Umbilical cord (tissue), 2 donors: ENCODE measurements around the gene LGALS3BP. TPM values are rescaled to one million over a fixed set of nuclear protein-coding genes. Genes with fewer than 3 reads are reported as not detected.
A peak's percentile ranks its signal among the peaks of the same experiment; 100 is the strongest.
"Not testable (repeated sequence)": the region's sequence is repeated elsewhere in the genome, so short reads cannot be mapped to it uniquely, and the experiment has no call there.

ENCODE experiments used
- DNase-seq: peaks from one replicate; pipeline ENCODE4 v3.0.0-alpha.2; 2015; ENCODE audit warnings: low spot score
- total RNA-seq: library from RNA; depleted of rRNA; stranded (reverse); fragments of >200 nt; gene quantifications from one replicate; pipeline ENCODE4 v1.2.3, GENCODE V29; 2014; ENCODE audit warnings: low replicate concordance; ENCODE audit not compliant: insufficient read depth

LGALS3BP gene
- total RNA-seq, 1 donor from 2014 or later, result 202 TPM

DNA sequence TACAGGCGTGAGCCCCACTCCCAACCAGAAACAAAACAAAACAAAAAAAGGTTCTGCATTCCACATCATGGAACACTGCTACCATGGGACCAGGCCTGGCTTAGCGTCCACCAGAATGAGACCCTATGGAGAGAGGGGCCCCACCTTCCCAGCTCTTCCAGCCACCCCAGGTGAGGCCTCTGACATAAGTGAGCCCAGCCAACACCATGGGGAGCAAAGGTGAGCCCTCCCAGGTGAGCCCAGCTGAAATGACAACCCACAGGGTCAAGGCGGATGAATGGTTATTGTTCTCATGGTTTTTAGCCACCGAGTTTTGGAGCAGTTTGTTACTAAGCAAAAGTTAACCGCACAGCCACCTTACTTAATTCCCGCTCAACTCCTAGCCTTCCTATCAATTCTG, 16.3 kb downstream of the LGALS3BP start:
- no peak for DNase-seq

DNA sequence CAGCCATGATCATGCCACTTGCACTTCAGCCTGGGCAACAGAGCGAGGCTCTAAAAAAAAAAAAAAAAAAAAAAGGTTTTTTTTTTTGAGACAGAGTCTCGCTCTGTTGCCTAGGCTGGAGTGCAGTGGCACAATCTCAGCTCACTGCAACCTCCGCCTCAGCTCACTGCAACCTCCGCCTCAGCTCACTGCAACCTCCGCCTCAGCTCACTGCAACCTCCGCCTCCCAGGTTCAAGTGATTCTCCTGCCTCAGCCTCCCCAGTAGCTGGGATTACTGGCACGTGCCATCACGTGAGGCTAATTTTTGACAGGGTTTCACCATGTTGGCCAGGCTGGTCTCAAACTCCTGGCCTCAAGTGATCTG, 16.8 kb downstream of the LGALS3BP start:
- DNase-seq, result not testable (repeated sequence)

DNA sequence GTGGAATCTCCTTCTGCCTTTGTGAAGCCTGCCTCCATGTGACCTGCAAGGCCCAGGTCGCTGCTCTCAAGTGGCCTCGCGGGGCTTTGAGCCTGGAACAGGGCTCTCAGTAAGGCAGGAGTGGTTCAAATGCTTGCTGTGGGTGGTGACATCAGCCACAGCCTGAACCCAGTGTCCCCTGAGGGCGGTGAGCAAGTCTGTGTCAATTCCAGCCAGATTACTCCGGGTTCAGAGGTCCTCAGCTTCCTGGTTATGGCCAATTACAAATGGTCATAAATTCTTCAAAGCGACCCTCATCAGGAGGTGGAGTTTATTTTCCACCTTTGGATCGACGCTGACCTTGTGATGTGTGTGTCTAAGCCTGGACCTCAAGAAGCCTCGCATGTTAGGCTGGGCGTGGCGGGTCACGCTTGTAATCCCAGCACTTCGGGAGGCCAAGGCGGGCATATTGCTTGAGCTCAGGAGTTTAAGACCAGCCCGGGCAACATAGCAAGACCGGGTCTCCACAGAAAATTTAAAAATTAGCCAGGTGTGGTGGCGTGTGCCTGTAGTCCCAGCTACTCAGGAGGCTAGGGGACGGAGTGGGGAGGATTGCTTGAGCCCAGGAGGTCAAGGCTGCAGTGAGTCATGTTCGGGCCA, 17.3 kb downstream of the LGALS3BP start:
- DNase-seq, result no peak

DNA sequence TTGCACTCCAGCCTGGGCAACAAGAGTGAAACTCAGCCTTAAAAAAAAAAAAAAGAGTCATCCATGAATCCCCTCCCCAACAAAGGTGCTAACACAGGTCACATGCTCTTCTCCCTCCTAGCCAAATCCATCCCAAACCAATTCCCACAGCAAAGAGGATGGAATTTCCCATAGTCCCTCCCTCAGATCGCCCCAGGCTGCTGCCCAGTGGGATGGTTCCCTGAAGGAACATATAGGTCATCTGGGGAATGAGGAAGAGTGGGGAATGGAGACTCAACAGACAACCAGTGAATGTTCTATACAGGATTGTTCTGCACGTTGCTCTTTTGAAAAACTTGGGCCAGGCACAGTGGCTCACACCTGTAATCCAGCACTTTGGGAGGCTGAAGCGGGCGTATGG, 18.2 kb downstream of the LGALS3BP start:
- DNase-seq, result no peak

DNA sequence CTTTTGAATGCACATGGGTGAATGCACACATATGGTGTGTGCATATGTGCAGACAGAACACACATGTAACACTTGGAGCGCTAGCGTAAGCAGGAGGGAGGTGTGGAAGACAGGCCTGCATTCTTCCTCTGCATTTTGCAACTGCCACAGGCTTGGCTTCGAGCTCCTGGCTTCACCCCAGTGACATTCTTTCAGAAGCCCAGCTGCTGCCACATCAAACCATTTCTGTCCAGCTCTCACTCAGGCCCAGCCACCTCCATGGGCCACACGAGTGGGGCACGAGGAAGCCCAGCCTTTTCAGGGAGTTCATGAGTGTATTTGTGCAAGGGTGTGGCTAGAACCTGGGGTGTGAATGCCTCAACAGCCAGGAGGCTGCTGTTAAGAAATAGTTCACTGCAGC, 18.8 kb downstream of the LGALS3BP start:
- DNase-seq, result peak; percentile 34

DNA sequence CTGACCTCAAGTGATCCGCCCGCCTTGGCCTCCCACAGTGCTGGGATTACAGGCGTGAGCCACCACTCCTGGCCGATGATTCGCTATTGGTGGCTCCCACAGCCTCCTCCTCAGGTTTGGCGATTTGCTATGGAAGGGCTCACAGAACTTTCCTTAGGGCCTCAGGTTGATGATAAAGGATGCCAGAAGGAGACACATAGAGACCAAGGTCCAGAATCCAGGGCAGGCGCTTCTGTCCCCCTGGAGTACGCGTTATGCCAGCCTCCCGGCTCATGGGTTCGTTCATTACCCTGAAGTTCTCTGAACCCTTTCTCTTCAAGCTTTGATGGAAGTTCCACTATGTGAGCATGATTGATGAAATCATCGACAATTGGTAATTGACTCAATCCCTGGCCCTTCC, 19.9 kb downstream of the LGALS3BP start:
- no peak for DNase-seq

DNA sequence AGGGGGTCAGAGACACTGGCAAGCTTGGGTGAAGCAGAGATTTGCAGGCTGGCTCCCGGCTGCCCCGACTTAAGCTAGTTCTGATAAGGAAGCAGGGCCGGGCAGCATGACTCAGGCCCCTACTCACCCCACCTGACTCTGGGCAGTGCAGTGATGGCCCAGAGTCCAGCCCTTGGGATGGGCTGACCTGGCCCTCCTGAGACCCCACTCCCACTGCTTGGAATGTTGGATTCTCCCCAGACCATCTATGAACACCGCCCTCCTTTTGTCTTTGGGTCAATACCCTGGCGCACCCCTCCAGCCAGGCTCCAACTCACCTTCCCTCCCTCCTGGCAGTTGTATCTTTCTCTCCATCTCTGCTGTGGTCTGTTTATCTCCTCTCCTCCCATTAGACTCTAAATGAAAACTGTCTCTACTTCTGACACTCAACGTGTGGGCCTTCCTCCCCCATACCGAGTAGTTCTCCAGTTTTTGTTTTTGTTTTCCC, 21.0 kb downstream of the LGALS3BP start:
- no peak for DNase-seq

DNA sequence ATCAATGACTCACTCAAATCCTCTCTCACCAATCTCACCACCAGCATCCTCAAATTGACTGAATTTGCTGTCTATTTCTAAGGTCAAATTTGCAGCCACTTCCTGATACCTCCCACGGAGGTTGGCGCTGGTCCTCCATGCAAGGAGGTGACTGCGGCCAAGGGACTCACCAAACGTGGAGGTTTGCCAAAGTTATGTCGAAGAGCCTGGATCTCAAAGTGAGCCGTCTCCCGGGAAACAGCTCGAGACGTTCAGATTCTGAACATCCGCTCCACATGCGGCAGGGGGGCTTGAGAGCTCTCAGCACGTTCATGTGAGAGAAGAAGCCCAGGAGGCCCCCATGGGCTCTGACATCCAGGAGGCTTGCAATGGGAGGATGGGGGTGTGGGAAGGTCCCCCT, 22.6 kb downstream of the LGALS3BP start:
- DNase-seq, result no peak

DNA sequence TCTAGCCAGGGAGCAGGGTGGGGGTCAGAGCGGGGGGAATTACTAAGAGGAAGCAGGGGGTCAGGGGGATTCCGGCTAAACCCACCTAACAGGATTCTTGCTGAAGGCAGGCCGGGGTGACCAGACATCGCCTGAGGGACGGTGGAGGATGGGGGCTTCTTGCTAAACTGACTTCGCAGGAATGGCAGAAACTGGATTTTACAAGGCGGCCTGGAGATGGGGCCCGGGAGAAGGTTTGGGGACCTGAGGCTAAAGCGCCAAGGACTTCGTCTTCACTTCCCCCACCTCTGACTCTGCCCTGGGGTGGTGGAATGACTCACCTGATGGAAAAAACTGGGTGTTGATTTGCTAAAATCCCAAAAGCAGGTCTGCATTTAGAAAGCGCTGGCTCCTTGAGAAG, 23.5 kb downstream of the LGALS3BP start:
- DNase-seq, result no peak

DNA sequence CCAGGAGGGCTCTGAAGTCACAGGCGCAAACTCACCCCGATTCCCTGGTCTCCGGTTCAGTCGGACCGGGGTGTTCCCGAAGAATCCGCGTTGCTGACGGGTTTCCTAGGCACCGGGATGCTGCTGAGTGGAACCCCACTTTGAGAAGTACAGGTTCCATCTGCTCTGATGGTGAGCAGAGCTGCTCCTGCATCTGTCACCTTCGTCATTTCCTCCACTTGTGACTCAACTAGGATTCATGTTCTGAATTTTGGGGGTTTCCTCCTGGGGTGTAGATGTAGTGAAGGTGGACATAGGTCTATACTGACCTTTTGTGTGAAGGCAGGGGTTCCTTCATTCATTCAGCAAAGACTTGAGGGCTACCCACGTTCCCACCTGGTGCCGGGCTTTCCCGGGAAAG, 25.0 kb downstream of the LGALS3BP start:
- DNase-seq, result no peak

DNA sequence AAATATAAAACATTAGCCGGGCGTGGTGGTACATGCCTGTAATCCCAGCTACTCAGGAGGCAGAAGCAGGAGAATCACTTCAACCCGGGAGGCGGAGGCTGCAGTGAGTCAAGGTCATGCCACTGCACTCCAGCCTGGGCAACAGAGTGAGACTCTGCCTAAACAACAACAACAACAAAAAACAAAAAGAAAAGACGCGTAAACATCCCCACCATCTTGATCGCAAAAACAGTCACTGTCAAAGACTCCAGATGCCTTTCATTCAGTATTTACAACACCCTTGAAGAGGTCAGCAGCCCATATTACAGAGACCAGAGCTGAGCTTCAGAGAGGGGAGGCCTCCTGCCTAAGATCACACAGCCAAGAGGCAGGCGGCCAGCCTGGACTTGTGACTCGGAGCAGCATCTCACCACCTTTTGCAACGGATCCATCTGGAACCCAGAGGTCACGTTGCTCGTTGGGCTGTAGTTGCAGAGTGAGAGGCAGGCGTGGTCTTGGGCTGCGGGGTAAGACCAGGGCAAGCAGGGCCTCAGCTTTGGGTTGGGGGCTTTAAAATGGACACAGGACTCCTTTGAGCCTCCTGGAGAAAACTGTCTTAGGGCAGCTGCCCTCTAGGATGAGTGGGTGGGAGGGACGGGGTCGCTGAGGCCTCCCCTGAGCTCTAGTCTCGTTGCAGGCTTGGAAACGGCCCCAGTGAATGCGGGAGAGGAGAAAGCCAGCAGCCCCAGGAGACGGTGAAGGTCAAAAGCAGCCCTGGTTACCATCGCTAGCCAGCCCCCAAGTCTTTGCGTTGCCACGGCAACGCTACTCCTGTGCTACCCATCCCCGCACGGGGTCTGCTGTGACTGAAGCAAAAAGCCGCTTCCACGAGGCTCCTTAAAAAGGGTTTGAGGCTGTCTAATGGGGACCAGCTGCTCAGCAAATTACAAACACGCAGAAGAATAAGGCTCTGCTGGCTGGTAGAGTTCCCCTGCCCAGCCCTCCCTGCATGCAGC, 26.1 kb downstream of the LGALS3BP start:
- DNase-seq, result no peak

DNA sequence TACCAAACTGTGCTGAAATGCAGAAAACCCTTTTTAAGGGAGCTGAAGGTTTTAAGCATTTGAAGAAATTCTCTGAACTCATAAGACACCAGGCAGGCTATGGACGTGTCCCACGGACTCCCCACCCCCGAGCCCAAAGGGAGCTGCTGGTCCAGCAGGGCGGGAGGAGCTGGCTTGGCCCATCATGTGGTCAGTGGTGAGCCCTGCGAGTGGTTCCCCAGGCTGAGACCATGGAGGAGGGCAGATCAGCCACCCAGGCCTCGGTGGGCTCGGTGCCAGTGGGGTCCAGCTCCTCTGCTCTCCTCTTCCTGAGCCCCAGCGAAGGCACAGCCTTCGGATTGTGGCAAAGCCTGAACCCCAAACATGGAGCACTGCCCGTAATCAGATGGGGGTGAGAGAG, 27.0 kb downstream of the LGALS3BP start:
- no peak for DNase-seq

DNA sequence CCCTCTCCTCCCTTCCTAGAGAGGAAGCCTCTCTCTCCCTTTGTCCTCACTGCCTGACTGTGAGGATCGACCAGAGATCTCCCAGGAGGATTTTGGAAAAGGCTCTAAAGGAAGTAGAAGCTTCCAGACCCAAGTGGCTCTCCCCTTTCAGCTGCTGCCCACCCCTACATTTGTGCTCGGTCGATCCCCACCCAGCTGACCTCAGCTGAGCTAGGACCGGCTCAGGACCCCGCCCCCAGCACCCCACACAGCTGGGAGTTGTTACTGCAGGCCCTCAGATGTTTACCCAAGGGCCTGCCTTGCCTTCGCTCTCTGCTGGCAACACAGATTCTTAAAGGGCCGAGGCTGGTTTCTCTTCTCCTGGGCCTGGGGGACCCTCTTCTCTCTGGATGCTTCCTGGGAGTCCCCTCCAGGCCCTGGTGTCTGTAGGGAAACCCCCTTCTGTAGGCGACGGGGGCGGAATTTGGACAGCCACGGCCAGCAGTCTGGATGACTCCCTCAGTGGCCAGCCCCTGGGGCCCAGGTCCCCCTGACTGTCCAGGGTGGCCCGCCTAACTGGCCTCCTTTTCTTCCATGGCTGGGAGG, 27.7 kb downstream of the LGALS3BP start:
- no peak for DNase-seq

DNA sequence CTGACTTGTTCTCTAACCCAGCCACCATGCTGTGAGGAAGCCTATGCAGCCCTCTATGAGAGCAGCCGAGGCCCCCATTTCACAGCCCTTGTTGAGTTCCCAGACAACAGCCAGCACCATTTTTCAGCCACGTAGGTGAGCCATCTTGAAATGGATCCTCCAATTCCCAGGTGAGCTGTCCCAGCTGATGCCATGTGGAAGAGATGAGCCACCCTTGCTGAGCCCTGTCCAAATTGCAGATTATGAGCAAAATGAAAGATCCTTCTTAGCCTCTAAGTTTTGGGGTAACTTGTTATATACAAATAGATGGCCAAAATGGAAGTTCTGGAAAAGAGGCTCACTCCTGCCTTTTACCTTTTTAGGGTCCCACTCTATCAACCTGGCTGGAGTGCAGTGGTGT, 28.9 kb downstream of the LGALS3BP start:
- no peak for DNase-seq

DNA sequence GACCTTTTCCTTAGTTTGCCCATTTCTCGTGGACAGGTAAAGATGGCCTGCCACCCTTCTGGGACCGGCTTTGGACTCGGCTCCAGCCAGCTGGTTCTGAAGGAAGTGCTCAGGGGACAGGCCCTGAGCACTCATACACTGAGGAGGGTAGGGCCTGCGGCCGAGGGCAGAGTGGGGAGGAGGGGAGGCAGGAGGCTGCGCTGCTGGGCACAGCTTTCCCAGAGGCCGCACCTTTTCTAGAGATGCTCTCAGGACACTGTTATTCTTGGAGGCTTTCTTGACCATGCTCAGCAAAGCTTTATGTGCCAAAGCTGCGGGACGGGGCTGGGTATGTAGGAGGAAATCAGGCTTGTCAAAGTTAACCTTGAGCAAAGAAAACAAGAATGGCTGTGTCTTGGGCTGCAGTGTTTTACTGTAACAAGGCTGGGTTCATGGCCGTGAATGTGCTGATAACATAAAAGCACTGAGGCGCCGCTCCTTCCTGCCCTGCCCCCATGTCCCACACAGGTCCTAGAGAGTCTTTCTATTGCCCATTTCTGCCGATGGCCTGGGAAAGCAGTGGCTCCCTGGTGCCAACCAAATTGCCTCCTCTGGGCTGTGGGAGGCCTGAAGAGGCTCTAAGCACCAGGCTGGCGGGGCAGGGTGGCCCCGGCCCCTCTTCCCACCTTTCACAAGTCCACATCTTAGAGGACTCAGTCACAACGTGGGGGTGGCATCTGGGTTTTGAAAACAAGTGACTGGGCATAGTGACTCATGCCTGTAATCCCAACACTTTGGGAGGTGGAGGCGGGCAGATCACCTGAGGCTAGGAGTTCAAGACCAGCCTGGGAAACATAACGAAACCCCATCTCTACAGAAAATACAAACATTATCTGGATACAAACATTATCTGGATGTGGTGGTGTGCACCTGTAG, 32.2 kb downstream of the LGALS3BP start:
- no peak for DNase-seq

DNA sequence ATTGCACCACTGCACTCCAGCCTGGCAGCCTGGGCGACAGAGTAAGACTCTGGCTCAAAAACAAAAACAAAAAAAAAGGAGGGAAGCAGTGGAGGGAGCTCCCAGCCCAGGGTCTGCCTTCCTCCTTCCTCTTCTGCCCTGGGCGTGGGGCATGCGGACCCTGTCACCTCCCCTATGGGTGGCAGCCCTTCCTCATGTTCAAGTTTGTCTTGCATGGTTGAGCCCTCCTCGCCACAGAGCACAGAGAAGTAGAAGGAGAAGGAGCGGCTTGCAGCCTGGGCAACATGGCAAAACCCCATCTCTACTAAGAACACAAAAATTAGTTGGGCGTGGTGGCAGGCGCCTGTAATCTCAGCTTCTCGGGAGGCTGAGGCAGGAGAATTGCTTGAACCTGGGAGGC, 33.1 kb downstream of the LGALS3BP start:
- no peak for DNase-seq

DNA sequence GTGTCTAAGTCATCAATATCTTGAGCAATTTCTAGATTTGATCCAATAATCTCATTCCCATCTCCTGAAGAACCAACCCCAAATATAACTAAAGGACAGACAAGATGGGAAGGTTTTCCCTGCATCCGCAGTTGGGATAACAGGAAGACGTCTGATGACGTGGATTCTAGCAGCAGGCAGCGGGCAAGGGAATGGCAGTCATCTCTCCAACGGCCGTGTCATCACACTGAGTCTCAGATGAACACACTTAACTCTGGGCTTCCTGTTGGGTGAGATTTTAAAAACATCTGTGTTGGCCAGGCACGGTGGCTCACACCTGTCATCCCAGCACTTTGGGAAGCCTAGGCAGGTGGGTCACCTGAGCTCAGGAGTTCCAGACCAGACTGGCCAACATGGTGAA, 33.6 kb downstream of the LGALS3BP start:
- no peak for DNase-seq

DNA sequence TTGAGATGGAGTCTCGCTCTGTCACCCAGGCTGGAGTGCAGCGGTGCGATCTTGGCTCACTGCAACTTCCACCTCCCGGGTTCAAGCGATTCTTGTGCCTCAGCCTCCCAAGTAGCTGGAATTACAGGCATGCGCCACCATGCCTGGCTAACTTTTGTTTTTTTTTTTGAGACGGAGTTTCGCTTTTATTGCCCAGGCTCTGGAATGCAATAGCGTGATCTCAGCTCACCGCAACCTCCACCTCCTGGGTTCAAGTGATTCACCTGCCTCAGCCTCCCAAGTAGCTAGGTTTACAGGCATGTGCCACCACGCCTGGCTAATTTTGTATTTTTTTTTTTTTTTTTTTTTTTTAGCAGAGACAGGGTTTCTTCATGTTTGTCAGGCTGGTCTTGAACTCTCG, 34.3 kb downstream of the LGALS3BP start:
- DNase-seq, result not testable (repeated sequence)

DNA sequence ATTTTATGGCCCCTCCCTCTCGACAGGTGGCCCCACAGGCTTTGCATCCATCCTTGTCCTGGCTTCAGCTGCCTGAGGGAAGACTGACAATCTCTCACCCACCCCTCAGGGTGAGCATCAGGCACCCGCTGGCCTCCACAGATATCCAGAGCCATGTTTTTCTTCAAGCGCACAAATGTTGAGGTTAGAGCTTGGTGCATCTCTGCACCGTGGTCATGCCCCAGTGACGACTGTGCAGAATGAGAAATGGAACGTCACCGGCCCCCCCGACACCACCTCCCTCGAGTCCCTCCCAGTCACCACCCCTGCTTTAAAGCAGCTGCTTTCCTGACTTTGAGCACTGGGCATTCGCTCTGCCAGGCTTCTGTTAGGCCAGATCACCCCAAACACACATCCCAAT, 34.8 kb downstream of the LGALS3BP start:
- no peak for DNase-seq

DNA sequence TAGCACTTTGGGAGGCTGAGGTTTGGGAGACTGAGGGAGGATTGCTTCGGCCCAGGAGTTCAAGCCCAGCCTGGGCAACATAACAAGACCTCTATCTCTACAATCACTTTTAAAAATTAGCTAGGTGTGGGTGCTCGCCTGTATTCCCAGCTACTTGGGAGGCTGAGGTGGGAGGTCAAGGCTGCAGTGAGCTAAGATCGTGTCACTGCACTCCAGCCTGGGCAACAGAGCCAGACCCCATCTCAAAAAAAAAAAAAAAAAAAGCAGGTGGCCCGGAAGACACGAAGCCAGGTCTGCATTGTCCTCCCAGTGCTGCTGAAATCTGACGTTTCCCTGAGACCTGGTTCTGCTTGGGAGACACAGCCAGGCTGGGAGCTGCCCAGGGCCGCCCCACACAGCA, 35.7 kb downstream of the LGALS3BP start:
- DNase-seq, result no peak

DNA sequence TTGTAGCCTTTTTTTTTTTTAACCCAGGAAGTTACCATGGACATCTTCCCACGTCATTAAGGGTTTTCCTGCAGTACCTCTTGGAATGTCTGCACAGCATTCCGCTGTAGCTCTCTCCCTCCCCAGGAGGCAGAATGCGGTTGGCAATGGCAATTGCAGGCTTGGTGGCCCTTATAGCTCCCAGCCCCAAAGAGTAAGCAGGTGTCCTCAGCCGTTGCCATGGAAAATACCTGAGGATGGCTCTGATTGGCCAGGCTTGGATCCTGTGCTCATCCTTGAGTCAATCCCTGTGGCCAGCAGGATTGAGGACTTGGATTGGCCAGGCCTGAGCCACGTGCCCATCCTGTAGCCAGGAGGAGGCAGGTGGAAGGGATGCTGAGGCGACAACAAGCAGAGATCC, 39.0 kb downstream of the LGALS3BP start:
- DNase-seq, result peak; percentile 43
